HG02763 (cell line): Measurements from ENCODE around the gene KRTAP10-12.

Experiments used
- ATAC-seq: cut with Tn5 transposase; IDR thresholded peaks from one replicate; pipeline ENCODE4 v1.9.1; 2021; ENCODE audit warnings: mild to moderate bottlenecking, moderate library complexity; ENCODE audit not compliant: unreplicated experiment

KRTAP10-12 gene

DNA sequence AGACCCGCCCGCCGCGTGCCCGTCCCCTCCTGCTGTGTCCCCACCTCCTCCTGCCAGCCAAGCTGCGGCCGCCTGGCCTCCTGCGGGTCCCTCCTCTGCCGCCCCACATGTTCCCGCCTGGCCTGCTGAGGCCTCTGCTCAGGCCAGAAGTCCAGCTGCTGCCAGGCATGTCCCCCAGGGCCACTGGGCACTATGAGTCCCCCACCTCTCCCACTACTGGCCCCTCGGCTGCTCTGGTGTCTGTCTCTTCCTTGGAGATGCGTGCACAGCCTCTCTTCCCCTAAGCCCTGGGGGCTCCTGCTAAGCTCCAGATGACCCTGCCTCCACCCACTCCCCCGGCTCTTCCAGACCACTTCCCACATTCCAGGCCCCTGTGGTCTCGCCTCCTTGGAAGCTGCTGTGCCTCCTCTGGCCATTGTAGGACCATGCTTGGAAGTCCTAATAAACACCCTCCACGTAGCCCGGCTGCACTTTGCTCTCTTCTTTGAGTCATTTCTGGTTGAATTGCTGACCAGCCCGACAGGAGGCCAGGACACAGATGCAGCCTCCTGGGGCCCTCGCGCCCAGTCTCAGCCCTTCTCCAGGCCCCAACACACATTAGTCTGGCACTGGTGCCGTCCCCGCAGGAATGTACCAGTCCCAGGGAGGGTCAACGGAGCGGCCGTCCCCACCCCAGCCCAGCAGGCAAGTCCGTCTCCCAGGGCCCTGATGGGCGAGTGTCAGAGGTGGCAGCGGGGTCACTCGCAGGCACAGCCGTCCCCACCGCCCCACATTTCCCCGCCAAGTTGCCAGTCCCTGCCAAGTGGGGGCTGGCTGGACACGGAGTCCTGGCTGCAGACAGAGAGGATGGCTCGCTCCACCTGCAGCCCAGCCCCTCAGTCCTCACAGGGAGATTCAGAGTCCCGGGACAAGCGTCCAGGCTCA, 1.1 kb downstream of the KRTAP10-12 start:
- ATAC-seq, result no peak

DNA sequence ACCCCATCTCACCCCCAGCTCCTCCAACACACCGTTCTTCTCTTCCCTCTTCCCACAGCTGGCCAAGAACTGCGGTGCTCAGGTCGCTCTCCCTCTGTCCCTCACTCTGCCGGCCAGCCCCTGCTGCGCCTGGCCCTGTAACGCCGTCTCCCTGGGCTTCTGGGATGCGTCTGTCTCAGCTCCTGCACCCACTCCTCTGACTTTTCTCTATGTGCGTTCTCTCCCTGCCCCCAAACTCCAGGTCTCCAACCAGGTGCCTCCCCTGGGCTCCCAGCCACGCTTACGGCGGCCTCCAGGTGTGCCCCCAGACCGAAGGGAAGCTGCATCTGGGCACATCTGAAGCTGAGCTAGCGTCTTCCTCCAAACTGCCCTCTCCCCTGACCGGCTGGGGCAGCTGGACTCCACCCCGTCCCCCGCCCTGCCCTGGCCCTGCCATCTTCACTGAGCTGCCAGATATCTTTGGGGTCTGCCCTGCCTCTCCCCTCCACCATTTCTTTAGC, 2.6 kb downstream of the KRTAP10-12 start:
- ATAC-seq, result no peak

DNA sequence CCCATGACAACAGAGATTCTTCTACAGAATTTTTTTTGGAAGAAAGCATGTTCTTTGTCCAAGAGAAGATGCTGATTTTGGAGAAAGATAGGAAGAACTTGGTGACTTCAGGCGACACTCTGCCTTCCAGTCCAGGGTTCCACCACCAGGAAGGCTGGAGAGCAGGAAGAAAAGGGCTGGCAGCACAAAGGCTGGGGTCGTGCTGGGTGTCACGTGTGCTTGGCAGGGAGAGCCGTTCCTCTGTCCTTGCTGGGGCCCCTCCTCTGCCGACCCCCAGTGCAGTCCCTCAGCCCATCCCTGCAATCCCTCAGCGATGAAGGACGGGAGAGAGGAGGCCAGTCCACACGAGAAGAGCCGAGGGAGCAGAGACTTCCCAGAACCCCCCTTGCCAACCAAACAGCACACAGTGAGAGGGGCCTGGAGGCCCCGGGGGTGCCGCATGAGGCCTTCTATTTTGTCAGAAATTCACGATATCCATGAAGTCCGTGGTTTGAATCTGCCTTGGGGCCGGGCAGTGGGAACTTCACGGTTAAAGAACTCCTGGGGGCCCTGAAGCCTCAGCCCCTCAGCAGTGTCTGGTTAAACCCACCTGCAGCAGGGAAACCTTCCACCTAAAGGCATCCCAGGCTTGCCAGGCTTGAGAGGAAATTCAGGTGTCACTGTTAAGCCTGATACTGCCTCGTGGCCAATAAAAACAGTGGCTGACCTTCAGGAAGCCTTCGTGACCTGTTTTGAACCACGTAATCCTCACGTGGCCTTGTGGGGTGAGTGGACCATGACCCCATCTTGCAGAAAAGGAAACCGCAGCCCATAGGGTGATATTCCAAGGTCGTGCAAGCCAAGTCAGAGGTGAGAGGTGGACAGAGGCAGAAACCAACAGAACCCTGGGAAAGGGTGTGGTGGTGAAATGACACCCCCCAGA, 3.4 kb downstream of the KRTAP10-12 start:
- no peak for ATAC-seq

DNA sequence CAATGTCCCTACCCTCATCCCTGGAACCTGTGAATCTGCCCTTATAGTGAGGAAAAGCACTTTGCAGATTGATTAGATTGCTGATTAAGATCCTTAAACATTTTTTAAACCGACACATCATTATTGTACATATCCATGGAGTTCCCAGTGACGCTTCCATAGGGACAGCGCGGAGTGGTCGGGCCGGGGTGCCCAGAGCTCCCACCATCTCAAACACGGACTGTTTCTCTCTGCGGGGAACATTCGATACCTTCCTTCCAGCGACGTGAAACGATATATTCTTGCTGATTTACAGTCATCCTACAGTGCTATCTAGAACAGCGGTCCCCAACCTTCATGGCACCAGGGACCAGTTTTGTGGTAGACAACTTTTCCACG, 4.0 kb downstream of the KRTAP10-12 start:
- ATAC-seq, result no peak

DNA sequence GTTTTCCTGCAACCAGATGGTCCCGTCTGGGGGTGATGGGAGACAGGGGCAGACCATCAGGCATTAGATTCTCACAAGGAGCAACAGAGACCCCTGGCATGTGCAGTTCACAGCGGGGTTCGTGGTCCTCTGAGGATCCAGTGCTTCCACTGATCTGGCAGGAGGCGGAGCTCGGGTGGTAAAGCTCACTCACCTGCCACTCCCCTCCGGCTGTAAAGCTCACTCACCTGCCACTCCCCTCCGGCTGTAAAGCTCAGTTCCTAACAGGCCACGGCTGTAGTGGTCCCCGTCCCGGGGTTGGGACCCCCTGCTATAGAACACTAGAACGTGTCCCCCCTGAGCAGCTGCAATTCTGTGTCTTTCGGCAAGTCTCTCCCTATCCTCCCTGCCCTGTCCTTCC, 4.6 kb downstream of the KRTAP10-12 start:
- no peak for ATAC-seq

DNA sequence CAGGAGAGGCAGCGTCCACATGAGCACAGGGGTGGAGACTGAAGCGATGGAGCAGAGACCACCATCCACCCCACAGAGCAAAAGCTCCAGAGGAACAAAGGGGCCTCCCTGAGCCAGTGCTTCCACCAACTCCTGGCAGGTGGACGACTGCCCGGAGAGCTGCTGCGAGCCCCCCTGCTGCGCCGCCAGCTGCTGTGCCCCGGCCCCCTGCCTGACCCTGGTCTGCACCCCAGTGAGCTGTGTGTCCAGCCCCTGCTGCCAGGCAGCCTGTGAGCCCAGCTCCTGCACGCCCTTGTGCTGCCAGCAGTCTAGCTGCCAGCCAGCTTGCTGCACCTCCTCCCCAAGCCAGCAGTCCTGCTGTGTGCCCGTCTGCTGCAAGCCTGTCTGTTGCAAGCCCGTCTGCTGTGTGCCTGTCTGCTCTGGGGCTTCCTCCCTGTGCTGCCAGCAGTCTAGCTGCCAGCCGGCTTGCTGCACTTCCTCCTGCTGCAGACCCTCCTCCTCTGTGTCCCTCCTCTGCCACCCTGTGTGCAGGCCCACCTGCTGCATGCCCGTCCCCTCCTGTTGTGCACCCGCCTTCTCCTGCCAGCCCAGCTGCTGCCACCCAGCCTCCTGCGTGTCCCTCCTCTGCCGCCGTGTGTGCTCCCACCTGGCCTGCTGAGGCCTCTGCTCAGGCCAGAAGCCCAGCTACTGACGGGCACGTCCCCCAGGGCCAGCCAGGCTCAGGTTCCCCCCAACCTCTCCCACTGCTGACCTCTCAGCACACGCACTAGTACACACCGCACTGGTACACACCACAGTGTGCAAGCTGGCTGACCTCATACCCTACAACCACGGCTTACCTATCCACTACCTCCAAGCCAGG, 5.4 kb downstream of the KRTAP10-12 start:
- no peak for ATAC-seq

DNA sequence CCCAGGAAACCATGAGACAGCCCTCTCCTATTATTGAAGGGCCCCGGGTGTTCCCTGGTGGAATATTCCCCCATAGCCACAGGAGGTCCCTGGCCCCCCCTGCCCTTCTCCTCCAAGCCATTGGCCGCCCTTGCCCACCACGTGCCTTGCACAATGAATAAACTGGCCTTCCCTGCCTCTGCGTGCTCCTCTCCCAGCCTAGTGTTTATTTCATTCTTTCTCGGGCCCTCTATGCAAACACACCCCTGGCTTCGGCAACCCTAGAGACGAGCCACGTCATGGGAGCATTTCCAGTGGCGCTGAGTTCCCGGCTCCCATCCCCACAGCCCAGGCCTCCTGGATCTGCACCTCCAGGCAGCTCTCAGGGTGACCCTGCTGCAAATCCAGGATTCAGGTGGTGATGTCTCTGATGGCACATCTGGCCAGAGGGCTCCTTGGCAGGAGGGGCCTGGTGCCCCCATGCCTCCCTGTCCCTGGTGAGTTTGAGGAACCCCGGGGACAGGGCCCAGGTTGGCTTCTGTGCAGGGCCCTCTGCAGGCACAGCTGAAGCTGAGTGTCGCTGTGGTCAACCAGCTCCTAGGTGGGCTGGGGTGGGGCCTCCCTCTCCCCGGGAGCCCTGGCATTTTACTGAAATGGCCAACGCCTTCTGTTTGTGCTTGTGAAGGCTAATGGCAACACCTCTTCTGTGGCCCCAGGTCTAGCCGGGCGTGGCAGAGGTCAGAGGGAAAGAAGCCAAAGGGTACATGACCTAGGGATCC, 6.2 kb downstream of the KRTAP10-12 start:
- ATAC-seq, result no peak

DNA sequence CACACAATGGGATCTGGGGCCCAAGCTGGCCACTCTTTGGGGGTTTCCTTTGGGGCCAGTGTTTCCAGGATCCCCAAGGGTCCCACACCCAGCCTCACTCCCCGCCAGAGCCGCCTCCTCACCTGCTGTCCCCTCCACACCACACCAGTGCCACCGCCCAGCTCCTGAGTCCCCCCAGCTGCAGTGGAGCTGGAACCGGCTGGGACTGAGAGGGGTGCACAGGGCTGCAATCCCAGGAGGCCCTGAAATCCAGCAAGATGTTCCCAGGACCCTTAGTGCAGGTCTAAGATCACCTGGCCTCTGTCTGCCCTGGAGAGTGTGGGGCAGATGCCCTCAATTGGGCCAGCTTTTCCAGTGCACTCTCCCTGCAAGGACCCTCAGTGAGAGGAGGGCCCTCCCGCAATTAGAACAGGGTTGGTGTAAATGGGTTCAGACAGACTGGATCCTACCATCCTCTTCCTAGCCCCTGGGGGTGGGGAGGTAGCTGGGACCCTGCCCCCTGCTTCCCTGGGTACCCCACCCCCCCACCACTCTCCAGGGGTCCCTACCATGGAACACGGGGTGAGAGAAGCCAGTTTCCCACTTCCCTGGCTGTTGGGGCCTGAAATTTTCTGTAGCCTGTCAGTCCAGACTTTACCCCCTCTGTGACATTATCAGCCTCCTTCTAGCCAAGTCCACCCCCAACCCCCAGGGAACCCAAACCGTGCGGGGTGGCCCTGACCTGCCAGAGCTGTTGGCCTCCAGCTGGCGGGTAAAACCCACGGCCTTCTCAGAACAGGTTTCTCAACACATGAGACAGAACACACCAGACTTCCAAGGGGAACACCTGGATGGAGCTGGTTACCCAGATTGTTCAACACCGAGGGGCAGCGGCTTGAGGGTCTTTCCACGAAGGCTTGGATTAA, 7.0 kb downstream of the KRTAP10-12 start:
- no peak for ATAC-seq

DNA sequence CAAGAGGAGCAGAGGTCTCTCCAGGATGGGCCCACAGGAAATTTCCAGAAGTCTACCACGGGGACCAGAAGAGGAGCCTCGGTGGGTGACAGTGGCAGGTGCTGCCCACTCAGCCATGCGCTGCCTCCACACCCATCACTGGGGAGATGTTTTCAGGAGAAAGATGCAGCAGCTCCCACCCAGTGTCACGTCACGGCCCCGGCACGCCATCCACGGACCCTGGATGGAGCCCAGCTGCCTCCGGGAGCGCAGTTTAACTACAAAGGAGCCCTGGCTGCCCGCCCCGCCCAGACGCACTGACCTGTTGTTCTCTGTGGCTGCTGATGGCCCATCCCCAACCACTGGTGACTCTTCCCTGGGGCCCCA, 7.6 kb downstream of the KRTAP10-12 start:
- no peak for ATAC-seq

DNA sequence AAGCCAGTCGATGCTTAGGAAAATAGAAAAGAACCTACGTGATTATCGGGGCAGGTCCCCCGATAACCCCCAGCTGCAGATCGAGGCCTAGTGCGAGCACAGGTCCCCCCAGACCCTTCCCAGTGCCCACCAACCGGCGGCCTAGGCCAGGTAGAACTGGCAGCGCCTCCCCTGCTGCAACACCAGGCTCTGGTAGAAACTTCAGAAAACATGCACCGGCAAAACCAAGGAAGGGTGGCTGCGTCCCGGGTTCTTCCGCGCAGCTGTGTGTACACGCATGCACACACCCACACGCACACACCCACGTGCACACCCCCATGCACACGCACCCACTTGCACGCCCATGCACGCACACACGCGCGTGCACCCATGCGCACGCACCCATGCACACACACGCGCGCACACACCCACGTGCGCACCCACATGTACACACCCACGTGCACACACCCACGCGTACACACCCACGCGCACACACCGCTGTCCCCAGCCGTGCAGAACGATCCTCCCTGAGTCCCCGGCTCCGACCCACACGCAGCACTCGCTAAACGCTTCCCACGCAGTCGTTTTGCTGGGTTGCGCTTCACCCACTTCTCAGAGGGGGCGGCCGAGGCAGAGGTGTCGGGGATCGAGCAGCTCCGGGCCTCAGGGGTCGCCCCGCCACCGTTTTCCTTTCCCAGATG, 9.2 kb downstream of the KRTAP10-12 start:
- ATAC-seq, result no peak

DNA sequence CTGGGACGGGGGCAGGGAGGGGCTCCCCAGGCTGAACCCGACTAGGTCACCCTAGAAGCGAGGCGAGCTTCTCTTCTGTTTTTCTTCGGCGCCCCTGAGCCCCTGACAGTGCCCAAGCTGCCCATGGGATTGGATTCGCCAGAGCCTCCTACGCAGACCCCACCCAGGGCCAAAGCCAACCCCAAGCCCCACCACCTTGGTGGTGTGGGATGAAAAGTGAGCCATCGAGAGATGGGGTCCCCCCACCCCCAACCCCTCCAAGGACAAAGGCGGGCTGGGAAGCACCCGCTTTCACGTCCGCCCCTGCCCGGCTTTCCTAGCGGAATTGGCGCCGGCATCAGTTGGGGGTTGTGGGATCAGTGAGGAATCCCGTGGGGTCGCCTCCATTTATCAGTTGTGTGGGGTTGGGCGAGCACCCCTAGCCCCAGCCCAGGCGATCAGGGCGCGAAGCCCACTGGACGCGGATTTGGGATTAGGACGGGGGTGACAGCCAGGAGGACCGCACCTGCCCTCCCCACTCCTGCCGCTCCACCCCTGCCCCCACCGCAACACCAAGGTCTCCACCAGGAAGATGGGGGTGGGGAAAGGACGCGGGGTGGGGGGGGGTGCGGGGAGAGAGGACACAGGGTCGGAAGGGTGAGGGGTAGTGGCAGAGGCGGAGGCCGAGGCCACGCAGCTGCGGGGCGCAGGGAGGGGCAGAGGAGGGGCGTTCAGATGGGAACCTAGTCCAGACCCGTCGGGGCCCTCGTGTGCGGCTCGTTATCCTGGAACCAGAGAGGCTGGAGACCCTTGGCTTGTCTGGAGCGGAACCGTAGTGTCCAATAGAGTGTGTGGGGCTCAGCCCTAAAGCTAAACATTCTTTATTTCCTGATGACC, 10.0 kb downstream of the KRTAP10-12 start:
- no peak for ATAC-seq

DNA sequence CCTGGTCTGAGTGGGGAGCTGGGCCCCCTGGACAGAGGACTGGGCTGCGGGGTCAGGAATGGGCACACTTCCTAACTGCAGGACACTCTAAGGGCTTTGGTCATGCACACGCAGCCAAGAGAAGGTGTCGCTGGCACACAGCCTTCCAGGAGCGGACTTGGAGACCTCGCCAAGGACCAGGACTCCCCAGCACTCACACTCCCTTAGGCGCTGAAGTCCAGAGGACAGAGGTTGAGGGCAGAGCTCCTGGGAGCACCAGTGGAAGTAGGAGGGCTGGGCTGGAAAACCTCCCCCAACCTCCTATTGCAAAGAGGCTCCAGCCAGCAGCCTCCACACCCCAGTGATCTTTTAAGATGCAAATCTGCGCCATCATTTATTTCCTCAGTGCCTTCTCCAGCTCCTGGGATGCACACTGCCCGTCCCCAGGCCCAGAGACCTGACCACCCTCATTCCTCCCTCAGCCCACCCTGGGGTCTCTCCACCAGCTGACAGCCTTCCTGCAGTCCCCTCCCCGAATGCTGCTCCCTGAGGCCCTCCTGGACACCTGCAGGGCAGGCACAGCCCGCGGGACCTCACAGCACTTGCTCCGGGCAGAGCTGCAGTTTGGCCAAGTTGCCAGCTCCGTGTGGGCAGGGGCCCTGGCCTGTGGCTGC, 11.4 kb downstream of the KRTAP10-12 start:
- no peak for ATAC-seq

DNA sequence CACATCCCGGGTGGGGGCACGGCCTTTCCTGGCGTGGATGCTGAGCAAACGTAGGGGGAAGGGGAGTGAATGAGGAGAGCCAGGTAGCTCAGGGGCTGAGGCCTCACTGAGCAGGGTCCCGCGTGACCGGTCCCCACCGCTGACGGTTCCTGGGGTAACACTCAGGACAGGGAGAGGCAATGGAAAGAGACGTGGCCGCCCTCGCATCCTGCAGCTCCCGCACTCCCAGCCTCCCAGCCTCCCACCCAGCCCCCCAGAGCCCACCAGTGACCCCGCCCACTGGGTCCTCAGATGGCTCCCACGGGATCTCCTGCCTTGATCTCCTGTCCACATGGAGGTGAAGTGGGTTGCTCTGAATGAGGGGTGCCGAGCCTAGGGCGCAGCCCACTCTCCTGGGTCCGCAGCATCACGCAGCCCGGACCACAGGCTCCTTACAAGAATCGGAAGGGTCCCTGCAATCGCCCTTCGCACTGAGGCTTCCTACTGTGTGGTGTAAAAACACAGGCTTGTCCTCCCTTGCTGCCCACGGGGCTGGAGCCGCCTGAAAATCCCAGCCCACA, 12.0 kb downstream of the KRTAP10-12 start:
- ATAC-seq, result no peak

DNA sequence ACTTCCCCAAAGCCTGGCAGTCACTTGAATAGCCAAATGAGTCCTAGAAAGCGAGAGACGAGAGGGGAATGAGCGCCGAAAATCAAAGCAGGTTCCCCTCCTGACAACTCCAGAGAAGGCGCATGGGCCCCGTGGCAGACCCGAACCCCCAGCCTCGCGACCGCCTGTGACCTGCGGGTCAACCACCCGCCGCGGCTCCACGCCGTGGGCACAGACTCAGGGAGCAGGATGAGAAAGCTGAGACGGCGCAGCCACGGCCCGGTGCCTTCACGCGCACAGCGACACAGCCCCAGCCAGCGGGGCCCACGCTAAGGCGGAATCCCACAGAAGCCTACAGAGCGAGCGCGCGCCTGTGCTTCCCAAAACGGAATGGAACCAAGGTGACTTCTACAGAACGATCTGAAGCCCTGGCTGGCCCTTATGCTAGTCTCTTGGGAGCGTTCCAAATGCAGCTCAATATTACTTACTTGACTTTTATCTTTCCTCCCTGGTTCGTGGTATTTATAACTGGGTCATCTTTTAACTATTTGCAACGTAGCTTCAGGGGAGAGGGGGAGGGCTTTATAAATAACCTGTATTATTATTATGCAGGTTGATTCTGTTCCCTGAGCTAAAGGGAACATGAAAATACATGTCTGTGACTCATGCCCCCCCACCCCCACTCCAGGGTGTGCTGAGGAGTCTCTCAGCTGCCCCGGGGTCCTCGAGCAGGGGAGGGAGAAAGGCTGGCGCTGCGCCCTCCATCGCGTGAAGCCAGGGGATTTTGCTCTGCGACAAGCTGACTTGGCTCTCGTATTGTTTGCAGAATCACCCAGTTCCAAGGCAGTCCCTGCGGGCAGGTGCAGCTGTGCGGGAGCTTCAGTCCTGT, 12.7 kb downstream of the KRTAP10-12 start:
- no peak for ATAC-seq

DNA sequence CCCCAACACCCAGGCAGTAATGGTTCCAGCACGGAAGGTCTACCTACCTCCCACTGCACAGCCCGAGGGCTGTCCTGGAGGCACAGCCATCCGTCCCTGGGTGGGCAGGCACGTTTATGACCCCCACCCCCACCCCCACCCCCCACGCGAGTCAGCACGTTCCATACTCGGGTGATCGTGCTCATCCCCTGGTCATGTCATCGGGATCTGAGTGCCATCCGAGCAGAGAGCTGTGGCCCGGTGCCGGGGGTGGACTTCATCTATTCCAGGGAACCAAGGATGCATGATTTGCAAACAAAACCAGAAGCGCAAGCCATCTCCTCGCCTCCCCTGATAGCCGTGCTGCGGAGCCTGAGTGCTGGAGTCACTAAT, 13.3 kb downstream of the KRTAP10-12 start:
- no peak for ATAC-seq
